B cell (primary cell): Measurements from ENCODE around the gene E2F6. TPM values are rescaled to one million over a fixed set of nuclear protein-coding genes. Genes with fewer than 3 reads are reported as not detected.

Experiments used
- ATAC-seq: fragments of 200-7000 bp; cut with Tn5 transposase; one replicate; pipeline ENCODE4 v1.10.0; 2021; ENCODE audit warnings: low read depth, mild to moderate bottlenecking, moderate number of reproducible peaks, moderate library complexity
- CTCF ChIA-PET: fragments of 350-600 bp; sonication (Branson Sonifier 250); formaldehyde crosslinking; loops from one replicate; lab custom pipeline; 2021; ENCODE audit warnings: antibody characterized with exemption, inconsistent platforms; lab: Charles Lee
- POLR2A ChIA-PET: fragments of 350-600 bp; sonication (Branson Sonifier 250); formaldehyde crosslinking; loops from one replicate; lab custom pipeline; 2021; ENCODE audit warnings: antibody characterized with exemption; lab: Charles Lee
- DNase-seq: peaks from one replicate; pipeline ENCODE4 v3.0.0; 2013
- H2AFZ ChIP-seq: 2 replicates; pipeline ENCODE4 v1.6.1; 2012; ENCODE audit warnings: mild to moderate bottlenecking, low read depth, low read length; ENCODE audit not compliant: insufficient read depth, poor library complexity, severe bottlenecking
- H3K27ac ChIP-seq, 2 donors: 1 replicate in 1 of 2; 2 replicates in 1 of 2; pipeline ENCODE4 v1.5.1; 2012 to 2013; ENCODE audit warnings: low read length in 2 of 2, mild to moderate bottlenecking in 2 of 2, moderate library complexity in 1 of 2
- H3K27me3 ChIP-seq, 4 experiments: fragments of 200-600 bp in 1 of 4; sonication (generic) in 1 of 4; replicated peaks in 1 of 4; 1 replicate in 2 of 4; 2 replicates in 2 of 4; pipeline versions ENCODE4 v1.6.1 to v1.7.0; 2013 to 2016; ENCODE audit warnings: low read length in 3 of 4, mild to moderate bottlenecking in 2 of 4, mixed read lengths in 1 of 4, moderate library complexity in 1 of 4; ENCODE audit not compliant: insufficient read depth in 4 of 4, control insufficient read depth in 3 of 4; ENCODE audit errors: control extremely low read depth in 1 of 4
- H3K36me3 ChIP-seq, 2 experiments: replicated peaks in 1 of 2; 1 replicate in 1 of 2; 2 replicates in 1 of 2; pipeline versions ENCODE4 v1.6.1 to v1.7.1; 2013; ENCODE audit warnings: low read length in 1 of 2; ENCODE audit not compliant: insufficient read depth in 2 of 2, control insufficient read depth in 1 of 2; ENCODE audit errors: control extremely low read depth in 1 of 2, extremely low read depth in 1 of 2
- H3K4me1 ChIP-seq, 2 donors: fragments of 200-600 bp in 1 of 2; sonication (generic) in 1 of 2; 1 replicate in 1 of 2; 2 replicates in 1 of 2; pipeline versions ENCODE4 v1.5.1 to v1.6.1; 2013 to 2017; ENCODE audit warnings: low read length in 2 of 2; ENCODE audit not compliant: control insufficient read depth in 2 of 2, insufficient read depth in 2 of 2
- H3K4me2 ChIP-seq: replicated peaks from 2 replicates; pipeline ENCODE3; 2012; ENCODE audit warnings: mild to moderate bottlenecking, low read depth, low read length; ENCODE audit not compliant: poor library complexity, severe bottlenecking
- H3K4me3 ChIP-seq, 5 experiments: fragments of 200-600 bp in 1 of 5; sonication (generic) in 1 of 5; 1 replicate in 3 of 5; 2 replicates in 2 of 5; pipeline versions ENCODE4 v1.5.1 to v1.7.0; 2011 to 2016; ENCODE audit warnings: low read length in 4 of 5, mild to moderate bottlenecking in 4 of 5, low read depth in 2 of 5, control low read depth in 1 of 5, moderate library complexity in 1 of 5; ENCODE audit not compliant: insufficient read depth in 1 of 5; ENCODE audit errors: control extremely low read depth in 1 of 5, extremely low read depth in 1 of 5
- H3K79me2 ChIP-seq: fragments of 200-600 bp; sonication (generic); one replicate; pipeline ENCODE4 v1.6.0; 2016; ENCODE audit warnings: low read length; ENCODE audit not compliant: control insufficient read depth, insufficient read depth
- H3K9ac ChIP-seq: fragments of 200-600 bp; sonication (generic); 2 replicates; pipeline ENCODE4 v1.6.1; 2017; ENCODE audit warnings: mild to moderate bottlenecking, low read length, moderate library complexity
- H3K9me3 ChIP-seq, 3 donors: one replicate each; pipeline versions ENCODE4 v1.6.1 to v1.7.1; 2013; ENCODE audit warnings: low read length in 2 of 3; ENCODE audit not compliant: control insufficient read depth in 2 of 3, insufficient read depth in 1 of 3; ENCODE audit errors: control extremely low read depth in 1 of 3
- H4K20me1 ChIP-seq: 2 replicates; pipeline ENCODE4 v1.6.0; 2012; ENCODE audit warnings: mild to moderate bottlenecking, low read length; ENCODE audit not compliant: insufficient read depth, control insufficient read depth, poor library complexity, severe bottlenecking
- H3K27ac Mint-ChIP-seq: one replicate; pipeline ENCODE4 v1.8.0; 2021; ENCODE audit warnings: mixed read lengths
- H3K27me3 Mint-ChIP-seq: one replicate; pipeline ENCODE4 v1.8.0; 2021; ENCODE audit warnings: mixed read lengths
- H3K4me1 Mint-ChIP-seq: one replicate; pipeline ENCODE4 v1.8.0; 2021; ENCODE audit warnings: mixed read lengths
- H3K4me3 Mint-ChIP-seq: one replicate; pipeline ENCODE4 v1.8.0; 2021; ENCODE audit warnings: mixed read lengths
- H3K9me3 Mint-ChIP-seq: one replicate; pipeline ENCODE4 v1.8.0; 2022; ENCODE audit warnings: mixed read lengths; ENCODE audit not compliant: insufficient read depth
- CTCF ChIP-seq: fragments of 200-600 bp; IDR thresholded peaks from one replicate; pipeline ENCODE4 v1.8.0; 2022; ENCODE audit warnings: antibody characterized with exemption, mild to moderate bottlenecking
- EZH2 ChIP-seq: IDR thresholded peaks from 2 replicates; pipeline ENCODE4 v1.6.1; 2012; ENCODE audit warnings: borderline replicate concordance, low read depth, mild to moderate bottlenecking, moderate library complexity, low read length; ENCODE audit not compliant: insufficient read depth, poor library complexity, severe bottlenecking
- WGBS: methylation state at CpG from one replicate; pipeline ENCODE4 v1.1.5; 2013; ENCODE audit warnings: missing lambda C conversion rate; ENCODE audit not compliant: insufficient coverage; 5-methylcytosine and 5-hydroxymethylcytosine counted together
- intact Hi-C: fragments of 100-400 bp; cut with micrococcal nuclease; formaldehyde crosslinking; loops from one replicate; pipeline ENCODE4 v1.10.0; 2022
- polyA plus RNA-seq: library from polyadenylated mRNA; depleted of rRNA; stranded (reverse); fragments of >200 nt; gene quantifications from 2 replicates; pipeline ENCODE4 v1.2.3, GENCODE V29; 2012
- total RNA-seq, 2 donors: library from RNA; stranded (reverse); fragments of 120-200 nt in 1 of 2; gene quantifications; 1 replicate in 1 of 2; 2 replicates in 1 of 2; pipeline versions ENCODE4 v1.2.3 to v1.2.4, GENCODE V29; 2013 to 2022

Gene E2F6
- total and polyA plus RNA-seq, 2 donors (not counting 1 experiment from before 2014, with no cell fraction given) = 2.0 to 10.0 TPM

DNA sequence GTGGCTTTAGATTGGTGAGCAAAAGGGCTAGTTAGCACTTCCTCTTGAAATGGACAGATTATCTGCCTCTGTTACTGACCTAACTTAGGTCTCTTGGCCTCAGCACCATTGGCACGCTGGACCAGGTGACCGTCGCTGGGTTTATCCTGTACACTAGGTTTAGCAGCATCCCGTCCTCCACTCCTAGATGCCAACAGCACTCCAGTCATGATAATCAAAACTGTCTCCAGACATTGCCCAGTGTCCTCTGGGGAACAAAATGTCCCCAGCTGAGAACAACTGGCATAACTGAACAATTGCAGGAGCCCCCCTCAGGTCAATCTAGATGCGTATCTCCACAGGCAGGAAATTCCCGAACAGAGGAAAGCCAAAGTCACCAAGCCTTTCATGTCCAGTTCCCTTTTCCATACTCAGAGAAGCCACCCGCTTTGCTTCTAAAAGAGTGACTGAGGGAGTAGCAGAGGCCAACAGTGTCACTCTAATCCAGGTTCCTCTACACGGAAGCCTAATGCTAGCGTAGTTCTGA lies 27.3 kb downstream of the E2F6 start:
- no peak overlapping the region for H3K4me2 ChIP-seq
- H3K9ac ChIP-seq = no peak overlapping the region
- ATAC-seq (no peak), DNase-seq (no peak)
- Mint-ChIP-seq H3K27ac (no peak overlapping the region), H3K27me3 (no peaks in the 10 kb centered on the region), H3K4me1 (no peaks in the 10 kb centered on the region), H3K9me3 (peaks cover 3% of the 10 kb centered on the region), H3K4me3 (no peak overlapping the region)
- intact Hi-C loops = no loop called here
- H2AFZ ChIP-seq = no peak overlapping the region
- no peaks in the 10 kb centered on the region for H3K79me2 ChIP-seq
- no peak overlapping the region for H3K4me3 ChIP-seq
- TF ChIP-seq EZH2 (no peak), CTCF (no peak)
- H3K27ac ChIP-seq = no peak overlapping the region
- ChIA-PET CTCF (no interaction called here), POLR2A (no interaction called here)
- no peaks in the 10 kb centered on the region for H4K20me1 ChIP-seq
- peaks cover 0 to 8% (median 3%) of the 10 kb centered on the region in 3 donors for H3K9me3 ChIP-seq
- no peaks in the 10 kb centered on the region for H3K27me3 ChIP-seq
- peaks cover 0 to under 1% of the 10 kb centered on the region in 2 experiments for H3K36me3 ChIP-seq
- WGBS = 96% methylated on average over 7 of the region's 9 CpGs
- no peaks in the 10 kb centered on the region for H3K4me1 ChIP-seq

DNA sequence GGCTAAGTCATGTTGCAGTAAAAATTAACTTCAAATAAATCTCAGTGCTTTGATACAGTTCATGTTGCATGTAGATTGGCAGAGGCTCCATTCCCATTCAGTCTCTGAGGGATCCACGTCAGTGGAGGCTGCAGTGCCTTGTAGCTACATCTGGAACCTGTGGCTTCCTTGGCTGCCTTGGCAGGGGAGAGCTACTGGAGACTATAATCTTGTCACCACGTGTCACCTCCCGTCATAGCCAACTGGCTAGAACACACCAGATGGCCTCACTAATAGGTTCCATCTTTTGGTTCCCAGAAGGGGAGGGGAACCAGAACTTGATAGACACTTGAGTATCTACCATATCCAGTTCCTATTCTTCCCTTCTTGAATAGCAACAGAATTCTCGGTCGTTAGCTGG lies 28.4 kb downstream of the E2F6 start:
- CTCF ChIA-PET = no interaction called here
- H3K79me2 ChIP-seq = no peaks in the 10 kb centered on the region
- Mint-ChIP-seq H3K4me1 (no peaks in the 10 kb centered on the region), H3K9me3 (no peaks in the 10 kb centered on the region), H3K27ac (no peak overlapping the region), H3K27me3 (no peaks in the 10 kb centered on the region), H3K4me3 (no peak overlapping the region)
- no peak overlapping the region for H3K27ac ChIP-seq
- no peaks in the 10 kb centered on the region for H3K4me1 ChIP-seq
- intact Hi-C loops = no loop called here
- no peak overlapping the region for H3K4me2 ChIP-seq
- H3K27me3 ChIP-seq = no peaks in the 10 kb centered on the region
- TF ChIP-seq EZH2 (no peak), CTCF (no peak)
- WGBS = 92% methylated on average over 1 of the region's 5 CpGs
- no peak overlapping the region for H3K4me3 ChIP-seq
- POLR2A ChIA-PET = no interaction called here
- no peaks in the 10 kb centered on the region for H3K36me3 ChIP-seq
- no peaks in the 10 kb centered on the region for H4K20me1 ChIP-seq
- ATAC-seq (no peak), DNase-seq (no peak)
- peaks cover 0 to 6% (median 3%) of the 10 kb centered on the region in 3 donors for H3K9me3 ChIP-seq
- H3K9ac ChIP-seq = no peak overlapping the region
- no peak overlapping the region for H2AFZ ChIP-seq
